D721Med (cell line): ENCODE data around the gene CST6.
"Not testable (repeated sequence)": the region's sequence is repeated elsewhere in the genome, so short reads cannot be mapped to it uniquely, and the experiment has no call there.

ENCODE experiments used
- DNase-seq: peaks from one replicate; pipeline ENCODE4 v3.0.0; 2011; ENCODE audit warnings: low spot score; ENCODE audit not compliant: insufficient read length
- FAIRE-seq: peaks from 2 replicates; lab custom pipeline; 2011; peaks lifted over from hg19 to GRCh38; lab: Jason Lieb, UNC
- CTCF ChIP-seq: IDR thresholded peaks from 2 replicates; pipeline ENCODE4 v1.5.1; 2012; ENCODE audit warnings: mild to moderate bottlenecking, control low read depth; ENCODE audit not compliant: insufficient read depth; ENCODE audit errors: missing control alignments

Gene CST6

GRCh38 chr11:66004186-66004585, 7.6 kb upstream of the CST6 start:
- FAIRE-seq (no peak), DNase-seq (no peak)
- TF ChIP-seq CTCF = no peak

- DNase-seq (no peak), FAIRE-seq (no peak)
- no peak for TF ChIP-seq CTCF
Measured at GRCh38 chr11:66006134-66006890, 5.5 kb upstream of the CST6 start.

- DNase-seq = no peak
- no peak for TF ChIP-seq CTCF
- no peak for FAIRE-seq
Measured at GRCh38 chr11:66006891-66007176, 5.0 kb upstream of the CST6 start.

GRCh38 chr11:66007201-66007634, 4.6 kb upstream of the CST6 start:
- DNase-seq (peak; percentile 60), FAIRE-seq (no peak)
- TF ChIP-seq CTCF = no peak

- no peak for FAIRE-seq
Measured at GRCh38 chr11:66008095-66008467, 3.7 kb upstream of the CST6 start.

GRCh38 chr11:66008468-66009101, 3.2 kb upstream of the CST6 start:
- no peak for DNase-seq
- no peak for TF ChIP-seq CTCF
- FAIRE-seq = no peak

More at GRCh38 chr11:66008095-66008467, 3.7 kb upstream of the CST6 start:
- DNase-seq = no peak
- TF ChIP-seq CTCF = no peak

GRCh38 chr11:66010036-66010435, 1.8 kb upstream of the CST6 start:
- FAIRE-seq, DNase-seq: not testable (repeated sequence)
